CD14-positive monocyte (primary cell): ENCODE results near the gene SORBS1. TPM values are rescaled to one million over a fixed set of nuclear protein-coding genes. Genes with fewer than 3 reads are reported as not detected.

Experiments used
- DNase-seq, 3 donors: peaks; one replicate each; pipeline ENCODE4 v3.0.0-alpha.2; 2011 to 2022
- H2AFZ ChIP-seq: 2 replicates; pipeline ENCODE4 v1.6.0; 2012; ENCODE audit warnings: mild to moderate bottlenecking, low read depth, low read length, inconsistent platforms; ENCODE audit not compliant: insufficient read depth, poor library complexity, severe bottlenecking
- H3K27ac ChIP-seq, 2 donors: 1 replicate in 1 of 2; 2 replicates in 1 of 2; pipeline ENCODE4 v1.5.1; 2012 to 2013; ENCODE audit warnings: low read length in 2 of 2, control low read depth in 1 of 2, inconsistent platforms in 1 of 2, low read depth in 1 of 2, mild to moderate bottlenecking in 1 of 2
- H3K27me3 ChIP-seq, 2 donors: one replicate each; pipeline versions ENCODE4 v1.6.0 to v1.6.1; 2011 to 2013; ENCODE audit warnings: low read length in 2 of 2; ENCODE audit not compliant: control insufficient read depth in 2 of 2, insufficient read depth in 2 of 2
- H3K36me3 ChIP-seq, 2 donors: replicated peaks in 1 of 2; 1 replicate in 1 of 2; 2 replicates in 1 of 2; pipeline versions ENCODE4 v1.5.1 to v1.6.1; 2012 to 2013; ENCODE audit warnings: low read length in 2 of 2, control low read depth in 1 of 2, inconsistent platforms in 1 of 2, mild to moderate bottlenecking in 1 of 2; ENCODE audit not compliant: insufficient read depth in 2 of 2, control insufficient read depth in 1 of 2
- H3K4me1 ChIP-seq, 2 donors: 1 replicate in 1 of 2; 2 replicates in 1 of 2; pipeline versions ENCODE4 v1.5.1 to v1.6.1; 2012 to 2013; ENCODE audit warnings: low read length in 2 of 2, control low read depth in 1 of 2, inconsistent platforms in 1 of 2, mild to moderate bottlenecking in 1 of 2, moderate library complexity in 1 of 2; ENCODE audit not compliant: insufficient read depth in 2 of 2, control insufficient read depth in 1 of 2
- H3K4me2 ChIP-seq: replicated peaks from 2 replicates; pipeline ENCODE3; 2012; ENCODE audit warnings: low read length, moderate library complexity, mild to moderate bottlenecking; ENCODE audit not compliant: poor library complexity, severe bottlenecking; ENCODE audit errors: extremely low read depth
- H3K4me3 ChIP-seq, 3 experiments: fragments of 200-600 bp in 1 of 3; sonication (generic) in 1 of 3; replicated peaks in 1 of 3; 1 replicate in 2 of 3; 2 replicates in 1 of 3; pipeline ENCODE4 v1.5.1; 2011 to 2013; ENCODE audit warnings: low read length in 3 of 3, mild to moderate bottlenecking in 3 of 3, control low read depth in 2 of 3, low read depth in 2 of 3, inconsistent platforms in 1 of 3, moderate library complexity in 1 of 3
- H3K79me2 ChIP-seq: 2 replicates; pipeline ENCODE4 v1.6.0; 2012; ENCODE audit warnings: mild to moderate bottlenecking, control low read depth, inconsistent platforms, low read length, moderate library complexity; ENCODE audit not compliant: insufficient read depth
- H3K9ac ChIP-seq: 2 replicates; pipeline ENCODE4 v1.6.0; 2017; ENCODE audit warnings: low read length, mild to moderate bottlenecking; ENCODE audit not compliant: insufficient read depth, poor library complexity, severe bottlenecking
- H3K9me3 ChIP-seq, 2 donors: replicated peaks in 1 of 2; 1 replicate in 1 of 2; 2 replicates in 1 of 2; pipeline versions ENCODE4 v1.5.1 to v1.6.1; 2012 to 2013; ENCODE audit warnings: low read length in 2 of 2, control low read depth in 1 of 2; ENCODE audit not compliant: control insufficient read depth in 1 of 2, insufficient read depth in 1 of 2
- H4K20me1 ChIP-seq: 2 replicates; pipeline ENCODE4 v1.6.0; 2012; ENCODE audit warnings: mild to moderate bottlenecking, low read length, control low read depth, moderate library complexity; ENCODE audit not compliant: insufficient read depth
- H3K27ac Mint-ChIP-seq, 7 donors: one replicate each; pipeline ENCODE4 v1.8.0; 2020; ENCODE audit warnings: mild to moderate bottlenecking in 7 of 7, mixed read lengths in 7 of 7, moderate library complexity in 6 of 7, inconsistent platforms in 2 of 7
- H3K27me3 Mint-ChIP-seq, 3 donors: one replicate each; pipeline ENCODE4 v1.8.0; 2021 to 2022; ENCODE audit warnings: low read depth in 3 of 3, mild to moderate bottlenecking in 3 of 3, mixed read lengths in 3 of 3, moderate library complexity in 3 of 3, inconsistent platforms in 1 of 3
- H3K36me3 Mint-ChIP-seq, 2 donors: one replicate each; pipeline ENCODE4 v1.8.0; 2020; ENCODE audit warnings: mixed read lengths in 2 of 2, inconsistent platforms in 1 of 2, mild to moderate bottlenecking in 1 of 2
- H3K4me1 Mint-ChIP-seq: one replicate; pipeline ENCODE4 v1.8.0; 2020; ENCODE audit warnings: mild to moderate bottlenecking, mixed read lengths
- H3K4me3 Mint-ChIP-seq, 2 donors: one replicate each; pipeline ENCODE4 v1.8.0; 2020; ENCODE audit warnings: mild to moderate bottlenecking in 2 of 2, mixed read lengths in 2 of 2, moderate library complexity in 1 of 2
- H3K9me3 Mint-ChIP-seq, 7 donors: one replicate each; pipeline ENCODE4 v1.8.0; 2020 to 2022; ENCODE audit warnings: mixed read lengths in 7 of 7, mild to moderate bottlenecking in 6 of 7, moderate library complexity in 6 of 7, inconsistent platforms in 2 of 7
- CTCF ChIP-seq: fragments of 200-600 bp; IDR thresholded peaks from one replicate; pipeline ENCODE4 v1.8.0; 2022; ENCODE audit warnings: antibody characterized with exemption, mild to moderate bottlenecking
- WGBS: methylation state at CpG from one replicate; pipeline ENCODE4 v1.1.5; 2013; ENCODE audit warnings: missing lambda C conversion rate; ENCODE audit not compliant: insufficient coverage; 5-methylcytosine and 5-hydroxymethylcytosine counted together
- intact Hi-C, 2 donors: fragments of 100-400 bp; cut with micrococcal nuclease; formaldehyde crosslinking; loops; one replicate each; pipeline versions ENCODE4 v1.15.0 to v1.15.1; 2023
- polyA plus RNA-seq, 3 donors: library from polyadenylated mRNA; depleted of rRNA in 1 of 3; unstranded in 2 of 3; stranded (reverse) in 1 of 3; fragments of 300-500 nt in 2 of 3; fragments of >200 nt in 1 of 3; fragmentation: Illumina TruSeq in 2 of 3; gene quantifications; 1 replicate in 2 of 3; 2 replicates in 1 of 3; pipeline ENCODE4 v1.2.3, GENCODE V29; 2012 to 2021

SORBS1 gene
- polyA plus RNA-seq, 3 donors = 0.08 to 0.15 TPM; not detected in 1

- H3K36me3 ChIP-seq = no peaks in the 10 kb centered on the region
- no peaks in the 10 kb centered on the region for H3K9me3 Mint-ChIP-seq
- WGBS = no CpG with 5 or more reads among the region's 1 CpG
- no peak overlapping the region for H3K27ac Mint-ChIP-seq
- H3K4me1 Mint-ChIP-seq = peaks cover 13% of the 10 kb centered on the region
- DNase-seq = no peak
- TF ChIP-seq CTCF = no peak
- H3K9ac ChIP-seq = no peak overlapping the region
- no peaks in the 10 kb centered on the region for H3K79me2 ChIP-seq
- no peak overlapping the region for H3K4me2 ChIP-seq
- H3K27me3 Mint-ChIP-seq = peaks cover 0 to 7% (median 6%) of the 10 kb centered on the region in 3 donors
- H3K27ac ChIP-seq = no peak overlapping the region
- no peak overlapping the region for H3K4me3 Mint-ChIP-seq
- no peak overlapping the region for H2AFZ ChIP-seq
- H4K20me1 ChIP-seq = no peaks in the 10 kb centered on the region
- no peaks in the 10 kb centered on the region for H3K36me3 Mint-ChIP-seq
- H3K4me1 ChIP-seq = no peaks in the 10 kb centered on the region
- H3K4me3 ChIP-seq = no peak overlapping the region
- intact Hi-C loops = no loop called here
- H3K9me3 ChIP-seq = no peaks in the 10 kb centered on the region
- no peaks in the 10 kb centered on the region for H3K27me3 ChIP-seq
Measured at GRCh38 chr10:95306851-95307250, 254.3 kb downstream of the SORBS1 start.

- Mint-ChIP-seq H3K36me3 (no peaks in the 10 kb centered on the region), H3K27ac (no peak overlapping the region), H3K9me3 (no peaks in the 10 kb centered on the region), H3K4me3 (no peak overlapping the region), H3K4me1 (peaks cover 13% of the 10 kb centered on the region), H3K27me3 (peaks cover 0 to 6% (median 5%) of the 10 kb centered on the region in 3 donors)
- TF ChIP-seq CTCF = no peak
- Histone ChIP-seq H3K27me3 (no peaks in the 10 kb centered on the region), H3K36me3 (no peaks in the 10 kb centered on the region), H3K79me2 (no peaks in the 10 kb centered on the region), H3K9me3 (no peaks in the 10 kb centered on the region), H3K4me3 (no peak overlapping the region), H2AFZ (no peak overlapping the region), H3K27ac (no peak overlapping the region), H3K4me2 (no peak overlapping the region), H3K4me1 (no peaks in the 10 kb centered on the region), H4K20me1 (no peaks in the 10 kb centered on the region), H3K9ac (no peak overlapping the region)
- WGBS = no CpG with 5 or more reads among the region's 3 CpGs
- no peak for DNase-seq
- intact Hi-C loops = no loop called here
Measured at GRCh38 chr10:95306318-95306650, 254.9 kb downstream of the SORBS1 start.
